ENCODE results near the gene SASH1. TPM values are rescaled to one million over a fixed set of nuclear protein-coding genes. Genes with fewer than 3 reads are reported as not detected.

SASH1 gene
- total RNA-seq, 2 donors from 2014 or later = 4.6 to 12.4 TPM

GRCh38 chr6:148358196-148358785, 15.7 kb downstream of the SASH1 start:
- Mint-ChIP-seq H3K27ac (no peak overlapping the region), H3K9me3 (no peaks in the 10 kb centered on the region), H3K36me3 (ENCODE audit: low read depth) (no peaks in the 10 kb centered on the region), H3K4me1 (peaks cover 12% of the 10 kb centered on the region), H3K4me3 (no peak overlapping the region), H3K27me3 (ENCODE audit: insufficient read depth) (no peaks in the 10 kb centered on the region)
- no peak overlapping the region for H3K9ac ChIP-seq (ENCODE audit: extremely low read depth, low read length, poor library complexity, severe bottlenecking)
- TF ChIP-seq CTCF (conservative IDR thresholded peaks at IDR 0.05) = no peak
- no peaks in the 10 kb centered on the region for H3K9me3 ChIP-seq (ENCODE audit: control insufficient read depth, low read length)
- no peak overlapping the region for H3K4me3 ChIP-seq (ENCODE audit: low read length)
- H3K27me3 ChIP-seq (ENCODE audit: control insufficient read depth, insufficient read depth, low read length, poor library complexity, severe bottlenecking) = no peaks in the 10 kb centered on the region
- DNase-seq = no peak
- H3K27ac ChIP-seq (ENCODE audit: low read depth, low read length) = no peak overlapping the region
- H3K36me3 ChIP-seq (ENCODE audit: control insufficient read depth, insufficient read depth, low read length) = no peaks in the 10 kb centered on the region
- H3K4me1 ChIP-seq (ENCODE audit: control insufficient read depth, insufficient read depth, low read length) = no peaks in the 10 kb centered on the region
- 90 to 91% methylated on average over 4 to 7 of the region's 7 CpGs for WGBS, 2 experiments (ENCODE audit: insufficient coverage in 1 of 2, insufficient read length in 1 of 2)

GRCh38 chr6:148359228-148359627, 16.6 kb downstream of the SASH1 start:
- H3K9ac ChIP-seq (ENCODE audit: extremely low read depth, low read length, poor library complexity, severe bottlenecking) = no peak overlapping the region
- DNase-seq = no peak
- Mint-ChIP-seq H3K4me1 (peaks cover 12% of the 10 kb centered on the region), H3K27ac (no peak overlapping the region), H3K9me3 (no peaks in the 10 kb centered on the region), H3K27me3 (ENCODE audit: insufficient read depth) (no peaks in the 10 kb centered on the region), H3K4me3 (no peak overlapping the region), H3K36me3 (ENCODE audit: low read depth) (no peaks in the 10 kb centered on the region)
- no peak for TF ChIP-seq CTCF (conservative IDR thresholded peaks at IDR 0.05)
- no peaks in the 10 kb centered on the region for H3K4me1 ChIP-seq (ENCODE audit: control insufficient read depth, insufficient read depth, low read length)
- no peaks in the 10 kb centered on the region for H3K27me3 ChIP-seq (ENCODE audit: control insufficient read depth, insufficient read depth, low read length, poor library complexity, severe bottlenecking)
- no peaks in the 10 kb centered on the region for H3K9me3 ChIP-seq (ENCODE audit: control insufficient read depth, low read length)
- 90 to 94% methylated on average over 4 to 5 of the region's 5 CpGs for WGBS, 2 experiments (ENCODE audit: insufficient coverage in 1 of 2, insufficient read length in 1 of 2)
- no peak overlapping the region for H3K27ac ChIP-seq (ENCODE audit: low read depth, low read length)
- no peak overlapping the region for H3K4me3 ChIP-seq (ENCODE audit: low read length)
- no peaks in the 10 kb centered on the region for H3K36me3 ChIP-seq (ENCODE audit: control insufficient read depth, insufficient read depth, low read length)

GRCh38 chr6:148364056-148364824, 21.6 kb downstream of the SASH1 start:
- H3K9me3 Mint-ChIP-seq = no peaks in the 10 kb centered on the region
- no peak overlapping the region for H3K9ac ChIP-seq (ENCODE audit: extremely low read depth, low read length, poor library complexity, severe bottlenecking)
- H3K36me3 Mint-ChIP-seq (ENCODE audit: low read depth) = no peaks in the 10 kb centered on the region
- H3K9me3 ChIP-seq (ENCODE audit: control insufficient read depth, low read length) = no peaks in the 10 kb centered on the region
- no peak overlapping the region for H3K27ac ChIP-seq (ENCODE audit: low read depth, low read length)
- no peak overlapping the region for H3K27ac Mint-ChIP-seq
- no peak for DNase-seq
- no peak for TF ChIP-seq CTCF (conservative IDR thresholded peaks at IDR 0.05)
- H3K4me3 ChIP-seq (ENCODE audit: low read length) = no peak overlapping the region
- no peaks in the 10 kb centered on the region for H3K27me3 Mint-ChIP-seq (ENCODE audit: insufficient read depth)
- WGBS, 2 experiments (ENCODE audit: insufficient coverage in 1 of 2, insufficient read length in 1 of 2) = 92% methylated on average over 6 to 11 of the region's 11 CpGs
- no peaks in the 10 kb centered on the region for H3K27me3 ChIP-seq (ENCODE audit: control insufficient read depth, insufficient read depth, low read length, poor library complexity, severe bottlenecking)
- H3K4me1 ChIP-seq (ENCODE audit: control insufficient read depth, insufficient read depth, low read length) = no peaks in the 10 kb centered on the region
- no peaks in the 10 kb centered on the region for H3K36me3 ChIP-seq (ENCODE audit: control insufficient read depth, insufficient read depth, low read length)
- H3K4me1 Mint-ChIP-seq = peaks cover 16% of the 10 kb centered on the region
- H3K4me3 Mint-ChIP-seq = no peak overlapping the region
